ENCODE measurements around the gene PPARGC1A. TPM values are rescaled to one million over a fixed set of nuclear protein-coding genes. Genes with fewer than 3 reads are reported as not detected.

PPARGC1A gene
- total and polyA plus RNA-seq, 2 experiments from 2014 or later: 0.76 to 3.3 TPM

GRCh38 chr4:23814587-23814986 lies 75.3 kb downstream of the PPARGC1A start:
- Mint-ChIP-seq H3K9me3 (no peaks in the 10 kb centered on the region), H3K4me1 (no peaks in the 10 kb centered on the region), H3K36me3 (ENCODE audit: low read depth) (no peaks in the 10 kb centered on the region), H3K4me3 (no peak overlapping the region), H3K27ac (no peak overlapping the region), H3K27me3 (ENCODE audit: insufficient read depth, low read depth, poor library complexity) (no peaks in the 10 kb centered on the region)
- ATAC-seq (no peak), DNase-seq (ENCODE audit: low spot score) (no peak)
- no peak overlapping the region for H3K27ac ChIP-seq (ENCODE audit: low read depth)
- H2AFZ ChIP-seq: no peak overlapping the region
- no peaks in the 10 kb centered on the region for H3K4me1 ChIP-seq (ENCODE audit: insufficient read depth)
- H4K20me1 ChIP-seq (replicated peaks; ENCODE audit: insufficient read depth): no peaks in the 10 kb centered on the region
- TF ChIP-seq EZH2phosphoT487 (IDR thresholded peaks at IDR 0.05; ENCODE audit: unreplicated experiment) (no peak), ETS1 (IDR thresholded peaks at IDR 0.05) (no peak), REST (IDR thresholded peaks at IDR 0.05; ENCODE audit: unreplicated experiment) (no peak), ZNF462 (CRISPR knock-in tag; IDR thresholded peaks at IDR 0.05) (no peak), NANOG (IDR thresholded peaks at IDR 0.05; ENCODE audit: borderline replicate concordance) (no peak), STAT1 (IDR thresholded peaks at IDR 0.05; ENCODE audit: unreplicated experiment) (no peak), EZH2 (IDR thresholded peaks at IDR 0.05; ENCODE audit: low read depth, unreplicated experiment) (no peak), JUNB (IDR thresholded peaks at IDR 0.05; ENCODE audit: unreplicated experiment) (no peak), ZNF114 (CRISPR knock-in tag; IDR thresholded peaks at IDR 0.05) (no peak), POLR2AphosphoS5 (IDR thresholded peaks at IDR 0.05; ENCODE audit: low read depth) (no peak), CREB1 (CRISPR knock-in tag; IDR thresholded peaks at IDR 0.05; ENCODE audit: low read depth) (no peak)
- TF ChIP-seq, protein P1, sequence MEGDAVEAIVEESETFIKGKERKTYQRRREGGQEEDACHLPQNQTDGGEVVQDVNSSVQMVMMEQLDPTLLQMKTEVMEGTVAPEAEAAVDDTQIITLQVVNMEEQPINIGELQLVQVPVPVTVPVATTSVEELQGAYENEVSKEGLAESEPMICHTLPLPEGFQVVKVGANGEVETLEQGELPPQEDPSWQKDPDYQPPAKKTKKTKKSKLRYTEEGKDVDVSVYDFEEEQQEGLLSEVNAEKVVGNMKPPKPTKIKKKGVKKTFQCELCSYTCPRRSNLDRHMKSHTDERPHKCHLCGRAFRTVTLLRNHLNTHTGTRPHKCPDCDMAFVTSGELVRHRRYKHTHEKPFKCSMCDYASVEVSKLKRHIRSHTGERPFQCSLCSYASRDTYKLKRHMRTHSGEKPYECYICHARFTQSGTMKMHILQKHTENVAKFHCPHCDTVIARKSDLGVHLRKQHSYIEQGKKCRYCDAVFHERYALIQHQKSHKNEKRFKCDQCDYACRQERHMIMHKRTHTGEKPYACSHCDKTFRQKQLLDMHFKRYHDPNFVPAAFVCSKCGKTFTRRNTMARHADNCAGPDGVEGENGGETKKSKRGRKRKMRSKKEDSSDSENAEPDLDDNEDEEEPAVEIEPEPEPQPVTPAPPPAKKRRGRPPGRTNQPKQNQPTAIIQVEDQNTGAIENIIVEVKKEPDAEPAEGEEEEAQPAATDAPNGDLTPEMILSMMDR (conservative IDR thresholded peaks at IDR 0.05; ENCODE audit: low read depth in 2 of 2): no peak
- no peaks in the 10 kb centered on the region; the same call in 1 of the 2 replicates for H3K9me2 ChIP-seq (ENCODE audit: insufficient read depth)
- H3F3A ChIP-seq (replicated peaks; ENCODE audit: low read depth): no peaks in the 10 kb centered on the region
- H3K36me3 ChIP-seq (ENCODE audit: insufficient read depth): no peaks in the 10 kb centered on the region
- no peaks in the 10 kb centered on the region for H3K79me2 ChIP-seq (replicated peaks; ENCODE audit: insufficient read depth)
- H3K4me2 ChIP-seq: no peak overlapping the region
- H3K4me3 ChIP-seq: no peak overlapping the region
- no peaks in the 10 kb centered on the region for H3K27me3 ChIP-seq (ENCODE audit: insufficient read depth)
